GM23248 (cell line): ENCODE measurements around the gene PARK7.

Source experiments
- EZH2 ChIP-seq: fragments of 200-600 bp; sonication (generic); IDR thresholded peaks from 2 replicates; pipeline ENCODE4 v1.6.1; 2018; ENCODE audit warnings: antibody characterized with exemption, mild to moderate bottlenecking; ENCODE audit not compliant: insufficient read depth, poor library complexity, severe bottlenecking
- EZH2phosphoT487 ChIP-seq: fragments of 200-600 bp; sonication (generic); IDR thresholded peaks from 2 replicates; pipeline ENCODE4 v1.6.1; 2018; ENCODE audit warnings: antibody characterized with exemption, moderate library complexity, mild to moderate bottlenecking, low read depth; ENCODE audit not compliant: insufficient read depth

DNA sequence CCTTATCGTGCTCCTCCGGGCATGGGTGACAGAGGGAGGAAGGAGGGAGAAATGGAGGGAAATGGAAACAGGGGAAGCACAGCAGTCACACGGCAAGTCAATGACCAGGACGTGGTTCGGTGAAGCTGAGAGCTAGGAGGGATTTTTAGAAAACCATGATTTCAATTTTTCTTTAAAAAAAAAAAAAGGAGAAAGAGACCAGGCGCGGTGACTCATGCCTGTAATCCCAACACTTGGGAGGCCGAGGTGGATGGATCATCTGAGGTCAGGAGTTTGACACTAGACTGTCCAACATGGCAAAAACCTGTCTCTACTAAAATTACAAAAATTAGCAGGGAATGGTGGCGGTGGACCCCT is 20.1 kb upstream of the PARK7 start:
- TF ChIP-seq EZH2phosphoT487 (no peak), EZH2 (no peak)
